GM19193 (cell line): Measurements from ENCODE around the gene AUTS2.

Experiments used
- POLR2A ChIP-seq: IDR thresholded peaks from 4 replicates; pipeline ENCODE4 v1.6.1; 2011; ENCODE audit not compliant: insufficient read depth, insufficient read length; ENCODE audit errors: extremely low read depth

Gene AUTS2

GRCh38 chr7:69795932-69796331, 197.7 kb downstream of the AUTS2 start:
- no peak for TF ChIP-seq POLR2A

- TF ChIP-seq POLR2A, result no peak
Measured at GRCh38 chr7:69796416-69796815, 198.1 kb downstream of the AUTS2 start.

- TF ChIP-seq POLR2A, result no peak
Measured at GRCh38 chr7:69799048-69799697, 200.9 kb downstream of the AUTS2 start.

- TF ChIP-seq POLR2A, result no peak
Measured at GRCh38 chr7:69799990-69800389, 201.7 kb downstream of the AUTS2 start.

- no peak for TF ChIP-seq POLR2A
Measured at GRCh38 chr7:69800495-69800894, 202.2 kb downstream of the AUTS2 start.

GRCh38 chr7:69801729-69802682, 203.7 kb downstream of the AUTS2 start:
- no peak for TF ChIP-seq POLR2A

GRCh38 chr7:69803699-69804516, 205.6 kb downstream of the AUTS2 start:
- no peak for TF ChIP-seq POLR2A

- TF ChIP-seq POLR2A, result no peak
Measured at GRCh38 chr7:69804962-69805361, 206.7 kb downstream of the AUTS2 start.

GRCh38 chr7:69808391-69808790, 210.1 kb downstream of the AUTS2 start:
- TF ChIP-seq POLR2A, result no peak

GRCh38 chr7:69811476-69812308, 213.4 kb downstream of the AUTS2 start:
- no peak for TF ChIP-seq POLR2A

- no peak for TF ChIP-seq POLR2A
Measured at GRCh38 chr7:69812756-69813155, 214.5 kb downstream of the AUTS2 start.

GRCh38 chr7:69813637-69814240, 215.5 kb downstream of the AUTS2 start:
- TF ChIP-seq POLR2A, result no peak

GRCh38 chr7:69814421-69814962, 216.2 kb downstream of the AUTS2 start:
- TF ChIP-seq POLR2A, result no peak

GRCh38 chr7:69816501-69816900, 218.2 kb downstream of the AUTS2 start:
- no peak for TF ChIP-seq POLR2A
